Fibroblast of villous mesenchyme (primary cell): ENCODE measurements around the gene NEK10. TPM values are rescaled to one million over a fixed set of nuclear protein-coding genes. Genes with fewer than 3 reads are reported as not detected.
A peak's percentile ranks its signal among the peaks of the same experiment; 100 is the strongest.

ENCODE experiments used
- DNase-seq: peaks from one replicate; pipeline ENCODE4 v3.0.0-alpha.2; 2010; ENCODE audit warnings: low read depth
- H3K4me3 ChIP-seq: 2 replicates; pipeline ENCODE4 v1.5.1; 2011; ENCODE audit warnings: low read depth, mild to moderate bottlenecking, low read length
- CTCF ChIP-seq: IDR thresholded peaks from 2 replicates; pipeline ENCODE4 v1.5.1; 2012; ENCODE audit warnings: low read depth, mild to moderate bottlenecking, low read length; ENCODE audit not compliant: insufficient read depth
- total RNA-seq: library from RNA; depleted of rRNA; stranded (reverse); fragments of >200 nt; gene quantifications from 2 replicates; pipeline ENCODE4 v1.2.3, GENCODE V29; 2012

The NEK10 gene
- total RNA-seq, 1 donor = 6.9 TPM

DNA sequence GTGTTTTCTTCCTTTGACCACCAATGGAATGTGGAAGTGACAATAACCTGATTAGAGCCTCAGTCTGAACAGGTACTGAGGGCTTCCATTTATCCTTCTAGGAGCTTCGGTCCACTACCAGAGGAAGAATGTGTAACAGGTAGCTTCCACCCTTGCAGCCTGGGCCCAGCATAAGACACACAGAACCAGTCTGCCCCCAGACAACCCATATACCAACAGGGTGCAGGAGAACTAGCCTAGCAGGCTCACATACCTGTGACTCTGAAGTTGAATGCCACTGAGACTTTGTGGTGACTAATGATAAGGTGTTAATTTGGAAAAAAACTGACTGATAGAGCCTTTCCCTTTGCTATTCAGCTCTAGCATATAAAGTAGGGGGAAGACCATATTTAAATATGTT is 166.2 kb downstream of the NEK10 start:
- DNase-seq = no peak
- TF ChIP-seq CTCF = no peak
- H3K4me3 ChIP-seq = no peak overlapping the region

GRCh38 chr3:27201492-27201891 is 167.7 kb downstream of the NEK10 start:
- no peak for TF ChIP-seq CTCF
- DNase-seq = no peak
- H3K4me3 ChIP-seq = no peak overlapping the region

GRCh38 chr3:27200721-27201489 is 168.3 kb downstream of the NEK10 start:
- DNase-seq = no peak
- H3K4me3 ChIP-seq = no peak overlapping the region
- TF ChIP-seq CTCF = no peak

DNA sequence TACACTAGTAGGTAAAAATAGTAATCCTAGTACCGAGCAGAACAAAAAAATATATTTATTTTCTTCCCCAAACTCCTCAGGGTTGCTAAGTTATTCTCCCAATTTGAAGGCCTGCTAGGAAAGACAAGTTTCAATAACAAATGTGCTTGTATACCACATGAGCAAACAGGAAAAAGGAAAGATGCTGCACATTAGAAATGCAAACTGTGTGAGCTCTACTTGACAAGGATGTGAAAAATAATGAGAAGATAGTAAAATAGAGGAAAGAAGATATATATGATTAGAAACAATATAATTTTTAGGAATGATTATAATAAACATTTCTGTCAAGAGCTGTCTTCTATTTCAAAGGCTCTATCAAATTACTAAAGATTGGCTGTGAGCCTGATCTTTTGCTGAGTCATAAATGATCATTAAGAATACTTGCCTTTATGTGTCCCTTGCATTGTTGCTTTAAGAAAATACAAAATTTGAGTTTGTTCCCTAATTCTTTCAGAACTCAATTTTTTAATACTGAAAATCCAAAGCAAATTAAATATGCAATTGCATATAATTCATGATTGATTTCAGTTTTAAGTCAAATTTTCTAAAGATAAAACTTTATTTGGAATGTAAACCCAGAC is 174.2 kb downstream of the NEK10 start:
- H3K4me3 ChIP-seq = no peak overlapping the region
- peak; percentile 10 for DNase-seq
- TF ChIP-seq CTCF = no peak

DNA sequence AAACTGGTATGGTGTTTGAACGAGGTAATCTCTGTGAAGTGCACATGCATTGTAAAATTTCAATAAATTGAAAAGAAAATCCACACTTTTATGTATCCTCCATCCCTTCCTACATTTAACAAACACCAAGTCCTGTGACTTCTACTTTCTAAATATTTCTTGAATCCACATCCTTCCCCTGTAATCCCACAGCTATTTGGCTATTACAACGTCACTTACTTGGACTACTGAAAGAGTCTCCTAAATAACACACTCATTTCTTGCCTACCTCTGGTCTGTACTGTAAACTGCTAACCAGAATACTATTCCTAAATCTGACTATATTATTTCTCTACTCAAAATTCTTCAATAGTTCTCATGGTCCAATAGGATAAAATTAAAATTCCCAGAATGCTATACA is 176.1 kb downstream of the NEK10 start:
- TF ChIP-seq CTCF = no peak
- no peak overlapping the region for H3K4me3 ChIP-seq
- DNase-seq = no peak

GRCh38 chr3:27186013-27186412 is 183.2 kb downstream of the NEK10 start:
- DNase-seq = peak; percentile 3
- H3K4me3 ChIP-seq = no peak overlapping the region
- TF ChIP-seq CTCF = no peak
